ENCODE measurements around the gene CEP250. TPM values are rescaled to one million over a fixed set of nuclear protein-coding genes. Genes with fewer than 3 reads are reported as not detected.
A peak's percentile ranks its signal among the peaks of the same experiment; 100 is the strongest.
"Not testable (repeated sequence)": the region's sequence is repeated elsewhere in the genome, so short reads cannot be mapped to it uniquely, and the experiment has no call there.

Gene CEP250
- total RNA-seq, 2 donors from 2014 or later = 45.1 to 55.0 TPM

GRCh38 chr20:35437599-35437998 lies 17.8 kb upstream of the CEP250 start:
- H3K9me3 Mint-ChIP-seq = no peaks in the 10 kb centered on the region
- no peak overlapping the region for H3K27ac Mint-ChIP-seq
- no peak for DNase-seq
- H3K4me1 Mint-ChIP-seq (ENCODE audit: low read depth) = peaks cover 9% of the 10 kb centered on the region
- no peak for ATAC-seq (replicated peaks in 1 of 2)
- H3K36me3 Mint-ChIP-seq (ENCODE audit: insufficient read depth in 2 of 2) = no peaks in the 10 kb centered on the region
- peaks cover 18% of the 10 kb centered on the region for H3K27me3 Mint-ChIP-seq (ENCODE audit: low read depth)
- H3K4me3 Mint-ChIP-seq = no peak overlapping the region

- no peak for DNase-seq
- H3K36me3 Mint-ChIP-seq (ENCODE audit: insufficient read depth in 2 of 2) = no peaks in the 10 kb centered on the region
- H3K9me3 Mint-ChIP-seq = no peaks in the 10 kb centered on the region
- no peak overlapping the region for H3K4me3 Mint-ChIP-seq
- peaks cover 14% of the 10 kb centered on the region for H3K4me1 Mint-ChIP-seq (ENCODE audit: low read depth)
- ATAC-seq (replicated peaks in 1 of 2) = no peak
- H3K27me3 Mint-ChIP-seq (ENCODE audit: low read depth) = peaks cover 24% of the 10 kb centered on the region
- no peak overlapping the region for H3K27ac Mint-ChIP-seq
Observed at GRCh38 chr20:35443003-35443402, 12.4 kb upstream of the CEP250 start.

- Mint-ChIP-seq H3K36me3 (ENCODE audit: insufficient read depth in 2 of 2) (no peaks in the 10 kb centered on the region), H3K27ac (no peak overlapping the region), H3K27me3 (ENCODE audit: low read depth) (peaks cover 22% of the 10 kb centered on the region), H3K4me1 (ENCODE audit: low read depth) (peaks cover 9% of the 10 kb centered on the region), H3K9me3 (no peaks in the 10 kb centered on the region), H3K4me3 (no peak overlapping the region)
- ATAC-seq (replicated peaks in 1 of 2) = no peak
- no peak for DNase-seq
Observed at GRCh38 chr20:35444226-35444625, 11.2 kb upstream of the CEP250 start.

- H3K4me1 Mint-ChIP-seq (ENCODE audit: low read depth) = peaks cover 5% of the 10 kb centered on the region
- H3K36me3 Mint-ChIP-seq (ENCODE audit: insufficient read depth in 2 of 2) = no peaks in the 10 kb centered on the region
- DNase-seq (no peak), ATAC-seq (replicated peaks in 1 of 2) (peak; percentile 40 to 42)
- no peaks in the 10 kb centered on the region for H3K9me3 Mint-ChIP-seq
- H3K27me3 Mint-ChIP-seq (ENCODE audit: low read depth) = peaks cover 6% of the 10 kb centered on the region
- peak overlapping the region; percentile 71 to 86 for H3K4me3 Mint-ChIP-seq
- no peak overlapping the region for H3K27ac Mint-ChIP-seq
Observed at GRCh38 chr20:35446356-35447078, 8.9 kb upstream of the CEP250 start.

GRCh38 chr20:35447082-35447789 lies 8.2 kb upstream of the CEP250 start:
- Mint-ChIP-seq H3K4me1 (ENCODE audit: low read depth) (peaks cover 5% of the 10 kb centered on the region), H3K4me3 (peak overlapping the region; percentile 86 to 87), H3K9me3 (no peaks in the 10 kb centered on the region), H3K36me3 (ENCODE audit: insufficient read depth in 2 of 2) (no peaks in the 10 kb centered on the region), H3K27me3 (ENCODE audit: low read depth) (peaks cover 6% of the 10 kb centered on the region), H3K27ac (no peak overlapping the region)
- ATAC-seq (replicated peaks in 1 of 2) (peak; percentile 94 to 96), DNase-seq (peak; percentile 90 to 93)

GRCh38 chr20:35448788-35449373 lies 6.5 kb upstream of the CEP250 start:
- H3K36me3 Mint-ChIP-seq (ENCODE audit: insufficient read depth in 2 of 2) = no peaks in the 10 kb centered on the region
- ATAC-seq (replicated peaks in 1 of 2) (no peak), DNase-seq (no peak)
- no peaks in the 10 kb centered on the region for H3K9me3 Mint-ChIP-seq
- H3K27ac Mint-ChIP-seq = no peak overlapping the region
- H3K4me3 Mint-ChIP-seq = no peak overlapping the region
- peaks cover 12% of the 10 kb centered on the region for H3K4me1 Mint-ChIP-seq (ENCODE audit: low read depth)
- peaks cover 4% of the 10 kb centered on the region for H3K27me3 Mint-ChIP-seq (ENCODE audit: low read depth)

GRCh38 chr20:35449855-35450254 lies 5.5 kb upstream of the CEP250 start:
- not testable (repeated sequence) for ATAC-seq (replicated peaks in 1 of 2); H3K27ac Mint-ChIP-seq; H3K27me3 Mint-ChIP-seq (ENCODE audit: low read depth); H3K9me3 Mint-ChIP-seq; DNase-seq; H3K36me3 Mint-ChIP-seq (ENCODE audit: insufficient read depth in 2 of 2); H3K4me3 Mint-ChIP-seq
- H3K4me1 Mint-ChIP-seq (ENCODE audit: low read depth) = peaks cover 13% of the 10 kb centered on the region

- no peaks in the 10 kb centered on the region for H3K27me3 Mint-ChIP-seq (ENCODE audit: low read depth)
- DNase-seq (no peak), ATAC-seq (replicated peaks in 1 of 2) (no peak)
- no peaks in the 10 kb centered on the region for H3K36me3 Mint-ChIP-seq (ENCODE audit: insufficient read depth in 2 of 2)
- H3K9me3 Mint-ChIP-seq = no peaks in the 10 kb centered on the region
- H3K4me3 Mint-ChIP-seq = no peak overlapping the region
- no peak overlapping the region for H3K27ac Mint-ChIP-seq
- H3K4me1 Mint-ChIP-seq (ENCODE audit: low read depth) = peaks cover 21% of the 10 kb centered on the region
Observed at GRCh38 chr20:35451295-35451694, 4.1 kb upstream of the CEP250 start.

GRCh38 chr20:35453647-35454046 lies 1.8 kb upstream of the CEP250 start:
- Mint-ChIP-seq H3K4me3 (peak overlapping the region; percentile 86 to 98), H3K9me3 (no peaks in the 10 kb centered on the region), H3K4me1 (ENCODE audit: low read depth) (peaks cover 40% of the 10 kb centered on the region), H3K36me3 (ENCODE audit: insufficient read depth in 2 of 2) (no peaks in the 10 kb centered on the region), H3K27me3 (ENCODE audit: low read depth) (no peaks in the 10 kb centered on the region), H3K27ac (peak overlapping the region; percentile 100)
- no peak for ATAC-seq (replicated peaks in 1 of 2)
- DNase-seq = no peak

GRCh38 chr20:35456700-35457099 lies 1.3 kb downstream of the CEP250 start:
- H3K9me3 Mint-ChIP-seq; H3K27me3 Mint-ChIP-seq (ENCODE audit: low read depth); DNase-seq; H3K27ac Mint-ChIP-seq; ATAC-seq (replicated peaks in 1 of 2); H3K36me3 Mint-ChIP-seq (ENCODE audit: insufficient read depth in 2 of 2): not testable (repeated sequence)
- Mint-ChIP-seq H3K4me3 (peak overlapping the region; percentile 22 to 98), H3K4me1 (ENCODE audit: low read depth) (peaks cover 44% of the 10 kb centered on the region)

GRCh38 chr20:35457539-35457938 lies 2.1 kb downstream of the CEP250 start:
- H3K27ac Mint-ChIP-seq = not testable (repeated sequence)

GRCh38 chr20:35458388-35458787 lies 3.0 kb downstream of the CEP250 start:
- Mint-ChIP-seq H3K27ac (no peak overlapping the region), H3K9me3 (no peaks in the 10 kb centered on the region), H3K4me3 (no peak overlapping the region), H3K4me1 (ENCODE audit: low read depth) (peaks cover 42% of the 10 kb centered on the region), H3K27me3 (ENCODE audit: low read depth) (no peaks in the 10 kb centered on the region), H3K36me3 (ENCODE audit: insufficient read depth in 2 of 2) (no peaks in the 10 kb centered on the region)
- ATAC-seq (replicated peaks in 1 of 2) = no peak
- DNase-seq = no peak

More at GRCh38 chr20:35457539-35457938, 2.1 kb downstream of the CEP250 start:
- not testable (repeated sequence) for H3K9me3 Mint-ChIP-seq; H3K27me3 Mint-ChIP-seq (ENCODE audit: low read depth); DNase-seq; ATAC-seq (replicated peaks in 1 of 2); H3K36me3 Mint-ChIP-seq (ENCODE audit: insufficient read depth in 2 of 2)
- H3K4me3 Mint-ChIP-seq = peak overlapping the region in 1 of 2 donors; percentile 4
- peaks cover 44% of the 10 kb centered on the region for H3K4me1 Mint-ChIP-seq (ENCODE audit: low read depth)

- Mint-ChIP-seq H3K4me1 (ENCODE audit: low read depth) (peaks cover 24% of the 10 kb centered on the region), H3K36me3 (ENCODE audit: insufficient read depth in 2 of 2) (peaks cover 1 to 3% of the 10 kb centered on the region in 2 donors)
Observed at GRCh38 chr20:35461620-35462019, 6.2 kb downstream of the CEP250 start.

More at GRCh38 chr20:35461620-35462019, 6.2 kb downstream of the CEP250 start:
- no peak for DNase-seq
- no peaks in the 10 kb centered on the region for H3K9me3 Mint-ChIP-seq
- no peak overlapping the region for H3K4me3 Mint-ChIP-seq
- no peak for ATAC-seq (replicated peaks in 1 of 2)
- H3K27me3 Mint-ChIP-seq (ENCODE audit: low read depth) = no peaks in the 10 kb centered on the region
- H3K27ac Mint-ChIP-seq = peak overlapping the region; percentile 20

Measured in activated T-cell treated with anti-CD3 and anti-CD28 coated beads, Interleukin-2, amount 50 U/mL, for 72 hours (primary cell).